Cerebellar cortex (tissue), 1 donor: Measurements from ENCODE around the gene ANKS3.

Source experiments
- DNase-seq: peaks from one replicate; pipeline ENCODE4 v3.0.0-alpha.2; 2015; ENCODE audit warnings: low spot score

The ANKS3 gene

GRCh38 chr16:4673387-4674046 lies 60.6 kb downstream of the ANKS3 start:
- no peak for DNase-seq

- DNase-seq, result no peak
Measured at GRCh38 chr16:4668313-4668960, 65.6 kb downstream of the ANKS3 start.

- no peak for DNase-seq
Measured at GRCh38 chr16:4667203-4667963, 66.7 kb downstream of the ANKS3 start.

- no peak for DNase-seq
Measured at GRCh38 chr16:4666537-4667202, 67.4 kb downstream of the ANKS3 start.

GRCh38 chr16:4664538-4665418 lies 69.3 kb downstream of the ANKS3 start:
- DNase-seq, result no peak

GRCh38 chr16:4663777-4664465 lies 70.2 kb downstream of the ANKS3 start:
- no peak for DNase-seq

- no peak for DNase-seq
Measured at GRCh38 chr16:4663465-4663776, 70.7 kb downstream of the ANKS3 start.

- DNase-seq, result peak; percentile 82
Measured at GRCh38 chr16:4661661-4662060, 72.4 kb downstream of the ANKS3 start.

GRCh38 chr16:4660454-4661007 lies 73.5 kb downstream of the ANKS3 start:
- no peak for DNase-seq

- DNase-seq, result no peak
Measured at GRCh38 chr16:4659363-4660353, 74.4 kb downstream of the ANKS3 start.

- DNase-seq, result no peak
Measured at GRCh38 chr16:4656695-4657686, 77.1 kb downstream of the ANKS3 start.

- no peak for DNase-seq
Measured at GRCh38 chr16:4656221-4656620, 77.8 kb downstream of the ANKS3 start.

- DNase-seq, result no peak
Measured at GRCh38 chr16:4655801-4656200, 78.3 kb downstream of the ANKS3 start.

- no peak for DNase-seq
Measured at GRCh38 chr16:4654964-4655590, 79.0 kb downstream of the ANKS3 start.

GRCh38 chr16:4654011-4654963 lies 79.8 kb downstream of the ANKS3 start:
- no peak for DNase-seq

GRCh38 chr16:4652561-4652960 lies 81.5 kb downstream of the ANKS3 start:
- DNase-seq, result no peak

GRCh38 chr16:4651827-4652226 lies 82.2 kb downstream of the ANKS3 start:
- no peak for DNase-seq
